ENCODE results near the gene ZNF474.
A peak's percentile ranks its signal among the peaks of the same experiment; 100 is the strongest.

The ZNF474 gene

GRCh38 chr5:122153774-122154173 lies 24.4 kb downstream of the ZNF474 start:
- no peak for DNase-seq (ENCODE audit: low spot score)

GRCh38 chr5:122154491-122154890 lies 25.1 kb downstream of the ZNF474 start:
- no peak for DNase-seq (ENCODE audit: low spot score)

GRCh38 chr5:122154910-122155309 lies 25.6 kb downstream of the ZNF474 start:
- no peak for DNase-seq (ENCODE audit: low spot score)

- DNase-seq (ENCODE audit: low spot score) = no peak
Observed at GRCh38 chr5:122155546-122155945, 26.2 kb downstream of the ZNF474 start.

GRCh38 chr5:122156724-122157325 lies 27.5 kb downstream of the ZNF474 start:
- peak; percentile 32 for DNase-seq (ENCODE audit: low spot score)

- no peak for DNase-seq (ENCODE audit: low spot score)
Observed at GRCh38 chr5:122162100-122162638, 32.8 kb downstream of the ZNF474 start.

GRCh38 chr5:122163121-122164069 lies 34.0 kb downstream of the ZNF474 start:
- no peak for DNase-seq (ENCODE audit: low spot score)

- no peak for DNase-seq (ENCODE audit: low spot score)
Observed at GRCh38 chr5:122164070-122164435, 34.7 kb downstream of the ZNF474 start.

- DNase-seq (ENCODE audit: low spot score) = no peak
Observed at GRCh38 chr5:122164831-122165558, 35.6 kb downstream of the ZNF474 start.

- DNase-seq (ENCODE audit: low spot score) = no peak
Observed at GRCh38 chr5:122165559-122166078, 36.3 kb downstream of the ZNF474 start.

GRCh38 chr5:122169350-122170103 lies 40.2 kb downstream of the ZNF474 start:
- DNase-seq (ENCODE audit: low spot score) = no peak

- no peak for DNase-seq (ENCODE audit: low spot score)
Observed at GRCh38 chr5:122170620-122171019, 41.3 kb downstream of the ZNF474 start.

GRCh38 chr5:122172207-122172606 lies 42.9 kb downstream of the ZNF474 start:
- no peak for DNase-seq (ENCODE audit: low spot score)

GRCh38 chr5:122173474-122174415 lies 44.4 kb downstream of the ZNF474 start:
- DNase-seq (ENCODE audit: low spot score) = no peak

- no peak for DNase-seq (ENCODE audit: low spot score)
Observed at GRCh38 chr5:122175091-122175490, 45.7 kb downstream of the ZNF474 start.

GRCh38 chr5:122175852-122176251 lies 46.5 kb downstream of the ZNF474 start:
- DNase-seq (ENCODE audit: low spot score) = no peak

- no peak for DNase-seq (ENCODE audit: low spot score)
Observed at GRCh38 chr5:122177161-122177560, 47.8 kb downstream of the ZNF474 start.

- no peak for DNase-seq (ENCODE audit: low spot score)
Observed at GRCh38 chr5:122179701-122180100, 50.4 kb downstream of the ZNF474 start.

GRCh38 chr5:122180146-122180712 lies 50.9 kb downstream of the ZNF474 start:
- no peak for DNase-seq (ENCODE audit: low spot score)

Measured in hematopoietic multipotent progenitor cell treated with erythropoietin and hydrocortisone succinate and interleukin-3 and kit ligand, for 15 days (in vitro differentiated cells).